GM23338 (cell line): ENCODE results near the gene CHRDL2. TPM values are rescaled to one million over a fixed set of nuclear protein-coding genes. Genes with fewer than 3 reads are reported as not detected.

Source experiments
- ATAC-seq: fragments of 200-7000 bp; cut with Tn5 transposase; 3 replicates; pipeline ENCODE4 v1.9.1; 2020
- DNase-seq: peaks from one replicate; pipeline ENCODE4 v3.0.0-alpha.2; 2015; ENCODE audit warnings: low spot score
- H2AFZ ChIP-seq: fragments of 200-600 bp; sonication (generic); 2 replicates; pipeline ENCODE4 v1.8.0; 2016; ENCODE audit warnings: antibody characterized with exemption, mild to moderate bottlenecking, moderate library complexity
- H3F3A ChIP-seq: fragments of 200-600 bp; sonication (generic); replicated peaks from 2 replicates; pipeline ENCODE4 v1.8.0; 2017; ENCODE audit warnings: antibody characterized with exemption, mixed run types, low read depth
- H3K27ac ChIP-seq: fragments of 200-600 bp; sonication (generic); 2 replicates; pipeline ENCODE4 v1.6.1; 2016; ENCODE audit warnings: low read depth
- H3K27me3 ChIP-seq: fragments of 200-600 bp; sonication (generic); 2 replicates; pipeline ENCODE4 v1.8.0; 2016; ENCODE audit warnings: mild to moderate bottlenecking, mixed run types, moderate library complexity; ENCODE audit not compliant: insufficient read depth
- H3K36me3 ChIP-seq: fragments of 200-600 bp; sonication (generic); 2 replicates; pipeline ENCODE4 v1.8.0; 2016; ENCODE audit warnings: mild to moderate bottlenecking; ENCODE audit not compliant: insufficient read depth
- H3K4me1 ChIP-seq: fragments of 200-600 bp; sonication (generic); 2 replicates; pipeline ENCODE4 v1.8.0; 2016; ENCODE audit warnings: mild to moderate bottlenecking, moderate library complexity; ENCODE audit not compliant: insufficient read depth
- H3K4me2 ChIP-seq: fragments of 200-600 bp; sonication (generic); 2 replicates; pipeline ENCODE4 v1.7.1; 2017; ENCODE audit warnings: mixed run types
- H3K4me3 ChIP-seq: fragments of 200-600 bp; sonication (generic); 2 replicates; pipeline ENCODE4 v1.6.1; 2016; ENCODE audit warnings: mixed run types
- H3K79me2 ChIP-seq: fragments of 200-600 bp; sonication (generic); replicated peaks from 2 replicates; pipeline ENCODE4 v1.8.0; 2017; ENCODE audit warnings: mild to moderate bottlenecking; ENCODE audit not compliant: insufficient read depth
- H3K9me2 ChIP-seq: fragments of 200-600 bp; sonication (generic); 2 replicates; pipeline ENCODE4 v1.8.0; 2017; ENCODE audit not compliant: insufficient read depth
- H4K20me1 ChIP-seq: fragments of 200-600 bp; sonication (generic); replicated peaks from 2 replicates; pipeline ENCODE4 v1.8.0; 2017; ENCODE audit warnings: mild to moderate bottlenecking; ENCODE audit not compliant: insufficient read depth
- H3K27ac Mint-ChIP-seq: 2 replicates; pipeline ENCODE4 v1.8.0; 2020; ENCODE audit warnings: inconsistent platforms, mild to moderate bottlenecking, moderate library complexity, mixed read lengths
- H3K27me3 Mint-ChIP-seq: 3 replicates; pipeline ENCODE4 v1.8.0; 2022; ENCODE audit warnings: low read depth, mild to moderate bottlenecking, moderate library complexity, mixed read lengths, inconsistent platforms; ENCODE audit not compliant: insufficient read depth, poor library complexity
- H3K36me3 Mint-ChIP-seq: 3 replicates; pipeline ENCODE4 v1.8.0; 2021; ENCODE audit warnings: low read depth, mild to moderate bottlenecking, inconsistent platforms, moderate library complexity, mixed read lengths
- H3K4me1 Mint-ChIP-seq: 3 replicates; pipeline ENCODE4 v1.8.0; 2020; ENCODE audit warnings: mild to moderate bottlenecking, inconsistent platforms, mixed read lengths
- H3K4me3 Mint-ChIP-seq: 3 replicates; pipeline ENCODE4 v1.8.0; 2021; ENCODE audit warnings: moderate library complexity, mild to moderate bottlenecking, inconsistent platforms, mixed read lengths
- H3K9me3 Mint-ChIP-seq: 3 replicates; pipeline ENCODE4 v1.8.0; 2020; ENCODE audit warnings: moderate library complexity, mild to moderate bottlenecking, inconsistent platforms, mixed read lengths
- EZH2 ChIP-seq: fragments of 200-600 bp; sonication (generic); IDR thresholded peaks from one replicate; pipeline ENCODE4 v1.8.0; 2017; ENCODE audit warnings: antibody characterized with exemption, mild to moderate bottlenecking, low read depth; ENCODE audit not compliant: unreplicated experiment
- NANOG ChIP-seq: IDR thresholded peaks from 2 replicates; pipeline ENCODE4 v1.6.1; 2016; ENCODE audit warnings: antibody characterized with exemption, borderline replicate concordance
- REST ChIP-seq: IDR thresholded peaks from one replicate; pipeline ENCODE4 v1.6.1; 2018; ENCODE audit warnings: antibody characterized with exemption; ENCODE audit not compliant: unreplicated experiment
- STAT1 ChIP-seq: IDR thresholded peaks from one replicate; pipeline ENCODE4 v1.6.1; 2016; ENCODE audit warnings: antibody characterized with exemption; ENCODE audit not compliant: unreplicated experiment
- ZNF331 ChIP-seq: fragments of 250-450 bp; sonication (Bioruptor Pico); IDR thresholded peaks from 2 replicates; pipeline ENCODE4 v1.5.0; 2020; ENCODE audit warnings: low read depth, mild to moderate bottlenecking, moderate library complexity
- polyA plus RNA-seq: library from polyadenylated mRNA; unstranded; fragments of >200 nt; fragmentation: Nextera tagmentation; extraction: Ambion mirVana; gene quantifications from 2 replicates; pipeline ENCODE4 v1.2.1, GENCODE V29; 2016
- total RNA-seq: library from RNA; depleted of rRNA; stranded (reverse); fragments of >200 nt; shearing (Covaris generic); gene quantifications from 2 replicates; pipeline ENCODE4 v1.2.3, GENCODE V29; 2014

The CHRDL2 gene
- total and polyA plus RNA-seq, 2 experiments from 2014 or later, result 0.21 TPM; not detected in 1

GRCh38 chr11:74680703-74681531 lies 50.3 kb downstream of the CHRDL2 start:
- no peak for ATAC-seq
- no peak overlapping the region for H3K4me3 Mint-ChIP-seq
- H3K27ac ChIP-seq, result no peak overlapping the region
- no peaks in the 10 kb centered on the region for H3K79me2 ChIP-seq
- H3K27ac Mint-ChIP-seq, result no peak overlapping the region
- H3K36me3 ChIP-seq, result no peaks in the 10 kb centered on the region
- H3K9me2 ChIP-seq, result no peaks in the 10 kb centered on the region
- no peak overlapping the region for H2AFZ ChIP-seq
- H3K27me3 ChIP-seq, result peaks cover 11% of the 10 kb centered on the region
- H3K4me2 ChIP-seq, result no peak overlapping the region
- peaks cover 15% of the 10 kb centered on the region for H3K27me3 Mint-ChIP-seq
- H3K36me3 Mint-ChIP-seq, result no peaks in the 10 kb centered on the region; the same call in 2 of the 3 replicates
- no peak for TF ChIP-seq EZH2
- TF ChIP-seq NANOG, result no peak
- no peak for TF ChIP-seq REST
- no peaks in the 10 kb centered on the region for H3F3A ChIP-seq
- DNase-seq, result no peak
- no peak overlapping the region for H3K4me3 ChIP-seq
- no peaks in the 10 kb centered on the region for H3K4me1 ChIP-seq
- no peaks in the 10 kb centered on the region; the same call in 1 of the 2 replicates for H4K20me1 ChIP-seq
- no peaks in the 10 kb centered on the region; the same call in 2 of the 3 replicates for H3K9me3 Mint-ChIP-seq
- H3K4me1 Mint-ChIP-seq, result peaks cover 6% of the 10 kb centered on the region; the same call in 2 of the 3 replicates

- Histone ChIP-seq H3K79me2 (no peaks in the 10 kb centered on the region), H3K36me3 (no peaks in the 10 kb centered on the region), H2AFZ (no peak overlapping the region), H3K4me2 (no peak overlapping the region), H3K9me2 (no peaks in the 10 kb centered on the region), H3F3A (no peaks in the 10 kb centered on the region), H3K4me3 (no peak overlapping the region), H4K20me1 (no peaks in the 10 kb centered on the region; the same call in 1 of the 2 replicates), H3K4me1 (no peaks in the 10 kb centered on the region), H3K27me3 (peaks cover 11% of the 10 kb centered on the region), H3K27ac (no peak overlapping the region)
- no peak overlapping the region for H3K27ac Mint-ChIP-seq
- peaks cover 15% of the 10 kb centered on the region for H3K27me3 Mint-ChIP-seq
- H3K36me3 Mint-ChIP-seq, result no peaks in the 10 kb centered on the region; the same call in 2 of the 3 replicates
- ATAC-seq (no peak), DNase-seq (no peak)
- H3K9me3 Mint-ChIP-seq, result no peaks in the 10 kb centered on the region
- H3K4me3 Mint-ChIP-seq, result no peak overlapping the region
- peaks cover 6% of the 10 kb centered on the region; the same call in 2 of the 3 replicates for H3K4me1 Mint-ChIP-seq
- TF ChIP-seq REST (no peak), ZNF331 (CRISPR knock-in tag) (no peak), NANOG (no peak), STAT1 (no peak)
These were observed 51.1 kb downstream of the CHRDL2 start for GRCh38 chr11:74680035-74680671.
